Ishikawa (cell line): ENCODE results near the gene TLCD1.

Source experiments
- CEBPB ChIP-seq: IDR thresholded peaks from 2 replicates; pipeline ENCODE4 v1.6.1; 2012
- CREB1 ChIP-seq: IDR thresholded peaks from 2 replicates; pipeline ENCODE4 v1.6.1; 2012; ENCODE audit warnings: low read depth
- EGR1 ChIP-seq: IDR thresholded peaks from 2 replicates; pipeline ENCODE4 v1.6.1; 2012
- EP300 ChIP-seq: IDR thresholded peaks from 2 replicates; pipeline ENCODE4 v1.6.1; 2012; ENCODE audit warnings: borderline replicate concordance
- FOXM1 ChIP-seq: IDR thresholded peaks from 2 replicates; pipeline ENCODE4 v1.6.1; 2012; ENCODE audit warnings: low read depth, borderline replicate concordance
- MAX ChIP-seq: IDR thresholded peaks from 2 replicates; pipeline ENCODE4 v1.6.1; 2012
- NFIC ChIP-seq: IDR thresholded peaks from 2 replicates; pipeline ENCODE4 v1.6.1; 2012
- RAD21 ChIP-seq: IDR thresholded peaks from 2 replicates; pipeline ENCODE4 v1.6.1; 2012; ENCODE audit warnings: low read depth
- REST ChIP-seq: IDR thresholded peaks from 2 replicates; pipeline ENCODE4 v1.6.1; 2012; ENCODE audit warnings: low read depth, mild to moderate bottlenecking
- TAF1 ChIP-seq: IDR thresholded peaks from 2 replicates; pipeline ENCODE4 v1.6.1; 2012; ENCODE audit warnings: low read depth, mild to moderate bottlenecking
- TCF12 ChIP-seq: IDR thresholded peaks from 2 replicates; pipeline ENCODE4 v1.6.1; 2012; ENCODE audit warnings: low read depth
- TEAD4 ChIP-seq: IDR thresholded peaks from 2 replicates; pipeline ENCODE4 v1.6.1; 2012
- USF1 ChIP-seq: IDR thresholded peaks from 2 replicates; pipeline ENCODE4 v1.6.1; 2012
- YY1 ChIP-seq: IDR thresholded peaks from 2 replicates; pipeline ENCODE4 v1.6.1; 2012; ENCODE audit warnings: low read depth
- ZBTB7A ChIP-seq: IDR thresholded peaks from 2 replicates; pipeline ENCODE4 v1.6.1; 2012; ENCODE audit warnings: low read depth

The TLCD1 gene

GRCh38 chr17:28704219-28704858, 21.7 kb downstream of the TLCD1 start:
- TF ChIP-seq MAX (no peak), RAD21 (no peak)

GRCh38 chr17:28703552-28704218, 22.3 kb downstream of the TLCD1 start:
- TF ChIP-seq RAD21 (no peak), TAF1 (no peak), TEAD4 (no peak), CREB1 (no peak), USF1 (no peak), NFIC (no peak), FOXM1 (no peak), REST (no peak), CEBPB (no peak), TCF12 (no peak), ZBTB7A (no peak), YY1 (no peak), EP300 (no peak), MAX (no peak), EGR1 (no peak)

GRCh38 chr17:28702752-28703150, 23.3 kb downstream of the TLCD1 start:
- no peak for TF ChIP-seq ZBTB7A
- TF ChIP-seq CEBPB = no peak
- TF ChIP-seq MAX = no peak
- TF ChIP-seq REST = no peak
- TF ChIP-seq YY1 = no peak
- TF ChIP-seq EP300 = no peak
- TF ChIP-seq TCF12 = no peak
- TF ChIP-seq RAD21 = no peak
- no peak for TF ChIP-seq FOXM1
- no peak for TF ChIP-seq USF1
- no peak for TF ChIP-seq TAF1
- TF ChIP-seq CREB1 = no peak
- no peak for TF ChIP-seq NFIC
- no peak for TF ChIP-seq EGR1

GRCh38 chr17:28702026-28702751, 23.8 kb downstream of the TLCD1 start:
- no peak for TF ChIP-seq FOXM1
- TF ChIP-seq REST = no peak
- no peak for TF ChIP-seq CEBPB
- no peak for TF ChIP-seq USF1
- TF ChIP-seq EGR1 = no peak
- no peak for TF ChIP-seq CREB1
- no peak for TF ChIP-seq YY1
- no peak for TF ChIP-seq ZBTB7A
- no peak for TF ChIP-seq TCF12
- TF ChIP-seq TAF1 = no peak
- no peak for TF ChIP-seq NFIC
